ENCODE measurements around the gene BAZ2B. TPM values are rescaled to one million over a fixed set of nuclear protein-coding genes. Genes with fewer than 3 reads are reported as not detected.
"Not testable (repeated sequence)": the region's sequence is repeated elsewhere in the genome, so short reads cannot be mapped to it uniquely, and the experiment has no call there.

BAZ2B gene
- total RNA-seq, 2 experiments from 2014 or later = 3.7 to 11.8 TPM

- no peaks in the 10 kb centered on the region for H3K79me2 ChIP-seq (ENCODE audit: insufficient read depth, low read depth, low read length)
- BruUV-seq (replicated peaks) = no TSS peak
Observed at GRCh38 chr2:159633219-159633618, 16.9 kb upstream of the BAZ2B start.

GRCh38 chr2:159625628-159626027, 9.3 kb upstream of the BAZ2B start:
- CTCF ChIA-PET (ENCODE audit: unreplicated experiment) = not testable (repeated sequence)

More at GRCh38 chr2:159633219-159633618, 16.9 kb upstream of the BAZ2B start:
- Histone ChIP-seq H3K27ac (ENCODE audit: low read depth, low read length, poor library complexity, severe bottlenecking) (no peak overlapping the region), H3K36me3 (ENCODE audit: insufficient read depth, low read length) (no peaks in the 10 kb centered on the region), H3K9me3 (ENCODE audit: low read length) (no peaks in the 10 kb centered on the region), H3K4me2 (ENCODE audit: low read length) (no peak overlapping the region), H3K4me1 (ENCODE audit: insufficient read depth, low read length, poor library complexity, severe bottlenecking) (no peaks in the 10 kb centered on the region), H3K4me3 (ENCODE audit: low read depth, low read length, poor library complexity, severe bottlenecking) (no peak overlapping the region), H3K9me2 (ENCODE audit: insufficient read depth, low read length) (no peaks in the 10 kb centered on the region), H4K20me1 (ENCODE audit: insufficient read depth, low read length) (no peaks in the 10 kb centered on the region), H2AFZ (ENCODE audit: low read length) (no peak overlapping the region)
- no peak for DNase-seq (ENCODE audit: low spot score)
- intact Hi-C loops (cut with micrococcal nuclease; ENCODE audit: unreplicated experiment) = no loop called here
- POLR2A ChIA-PET = interaction anchor here (0.7 kb wide), 1 partner anchor 1141 kb away, joined by 4 read pairs; no protein-coding TSS in a partner anchor
- CTCF ChIA-PET (ENCODE audit: unreplicated experiment) = no interaction called here
- TF ChIP-seq EZH2phosphoT487 (IDR thresholded peaks at IDR 0.05; ENCODE audit: borderline replicate concordance, low read depth, low read length) (no peak), CTCF (conservative IDR thresholded peaks at IDR 0.05; ENCODE audit: low read length) (no peak)

GRCh38 chr2:159623436-159623835, 7.1 kb upstream of the BAZ2B start:
- ChIA-PET POLR2A (no interaction called here), CTCF (ENCODE audit: unreplicated experiment) (no interaction called here)
- Histone ChIP-seq H3K36me3 (ENCODE audit: insufficient read depth, low read length) (no peaks in the 10 kb centered on the region), H3K9me2 (ENCODE audit: insufficient read depth, low read length) (no peaks in the 10 kb centered on the region), H3K27ac (ENCODE audit: low read depth, low read length, poor library complexity, severe bottlenecking) (no peak overlapping the region), H4K20me1 (ENCODE audit: insufficient read depth, low read length) (no peaks in the 10 kb centered on the region; the same call in 1 of the 2 replicates), H3K4me2 (ENCODE audit: low read length) (no peak overlapping the region), H2AFZ (ENCODE audit: low read length) (no peak overlapping the region), H3K4me1 (ENCODE audit: insufficient read depth, low read length, poor library complexity, severe bottlenecking) (no peaks in the 10 kb centered on the region), H3K4me3 (ENCODE audit: low read depth, low read length, poor library complexity, severe bottlenecking) (no peak overlapping the region), H3K9me3 (ENCODE audit: low read length) (no peaks in the 10 kb centered on the region), H3K79me2 (ENCODE audit: insufficient read depth, low read depth, low read length) (no peaks in the 10 kb centered on the region)
- BruUV-seq (replicated peaks) = no TSS peak
- intact Hi-C loops (cut with micrococcal nuclease; ENCODE audit: unreplicated experiment) = no loop called here
- TF ChIP-seq EZH2phosphoT487 (IDR thresholded peaks at IDR 0.05; ENCODE audit: borderline replicate concordance, low read depth, low read length) = no peak
- TF ChIP-seq CTCF (conservative IDR thresholded peaks at IDR 0.05; ENCODE audit: low read length) = no peak
- no peak for DNase-seq (ENCODE audit: low spot score)

More at GRCh38 chr2:159625628-159626027, 9.3 kb upstream of the BAZ2B start:
- H4K20me1 ChIP-seq (ENCODE audit: insufficient read depth, low read length); H3K36me3 ChIP-seq (ENCODE audit: insufficient read depth, low read length); H2AFZ ChIP-seq (ENCODE audit: low read length); DNase-seq (ENCODE audit: low spot score); intact Hi-C loops (cut with micrococcal nuclease; ENCODE audit: unreplicated experiment); H3K9me2 ChIP-seq (ENCODE audit: insufficient read depth, low read length); H3K4me1 ChIP-seq (ENCODE audit: insufficient read depth, low read length, poor library complexity, severe bottlenecking); H3K27ac ChIP-seq (ENCODE audit: low read depth, low read length, poor library complexity, severe bottlenecking); H3K4me2 ChIP-seq (ENCODE audit: low read length); H3K79me2 ChIP-seq (ENCODE audit: insufficient read depth, low read depth, low read length); H3K4me3 ChIP-seq (ENCODE audit: low read depth, low read length, poor library complexity, severe bottlenecking); H3K9me3 ChIP-seq (ENCODE audit: low read length); BruUV-seq (replicated peaks): not testable (repeated sequence)
- POLR2A ChIA-PET = interaction anchor here (0.8 kb wide), 1 partner anchor 15 kb away, joined by 4 read pairs; no protein-coding TSS in a partner anchor
